DOHH2 (cell line): ENCODE data around the gene TRHDE.

Experiments
- H3F3A ChIP-seq: fragments of 200-600 bp; sonication (generic), shearing (Covaris generic); 2 replicates; pipeline ENCODE4 v1.6.0; 2016; ENCODE audit warnings: antibody characterized with exemption, mild to moderate bottlenecking; ENCODE audit not compliant: control insufficient read depth, insufficient read depth
- H3K27ac ChIP-seq: fragments of 200-600 bp; sonication (generic); 2 replicates; pipeline ENCODE4 v1.5.1; 2014; ENCODE audit warnings: low read depth, mild to moderate bottlenecking, low read length, moderate library complexity
- H3K27me3 ChIP-seq: fragments of 200-600 bp; sonication (generic); 2 replicates; pipeline ENCODE4 v1.6.1; 2014; ENCODE audit warnings: mild to moderate bottlenecking, low read length, mixed read lengths; ENCODE audit not compliant: control insufficient read depth
- H3K36me3 ChIP-seq: fragments of 200-600 bp; sonication (generic); 2 replicates; pipeline ENCODE4 v1.6.1; 2014; ENCODE audit warnings: mild to moderate bottlenecking, low read length, moderate library complexity, mixed read lengths; ENCODE audit not compliant: control insufficient read depth
- H3K4me1 ChIP-seq: fragments of 200-600 bp; sonication (generic); 2 replicates; pipeline ENCODE4 v1.6.1; 2014; ENCODE audit warnings: mild to moderate bottlenecking, low read length, mixed read lengths; ENCODE audit not compliant: control insufficient read depth
- H3K4me2 ChIP-seq: fragments of 200-600 bp; sonication (generic); 2 replicates; pipeline ENCODE4 v1.6.0; 2014; ENCODE audit warnings: mild to moderate bottlenecking, low read length, moderate library complexity
- H3K4me3 ChIP-seq: fragments of 200-600 bp; sonication (generic); 2 replicates; pipeline ENCODE4 v1.5.1; 2014; ENCODE audit warnings: mild to moderate bottlenecking, low read length, mixed read lengths
- H3K79me2 ChIP-seq: fragments of 200-600 bp; sonication (generic); 2 replicates; pipeline ENCODE4 v1.6.1; 2014; ENCODE audit warnings: mild to moderate bottlenecking, low read length, mixed read lengths; ENCODE audit not compliant: control insufficient read depth
- H3K9me2 ChIP-seq: fragments of 200-600 bp; sonication (generic); replicated peaks from 2 replicates; pipeline ENCODE4 v1.6.1; 2014; ENCODE audit warnings: mild to moderate bottlenecking, low read length, mixed read lengths; ENCODE audit not compliant: control insufficient read depth
- H3K9me3 ChIP-seq: fragments of 200-600 bp; sonication (generic); 2 replicates; pipeline ENCODE4 v1.6.1; 2014; ENCODE audit warnings: antibody characterized with exemption, low read length, mixed read lengths; ENCODE audit not compliant: control insufficient read depth, insufficient read depth
- H4K20me1 ChIP-seq: fragments of 200-600 bp; sonication (generic); 2 replicates; pipeline ENCODE4 v1.6.0; 2014; ENCODE audit warnings: low read depth, mild to moderate bottlenecking, antibody characterized with exemption, low read length, moderate library complexity; ENCODE audit not compliant: control insufficient read depth, insufficient read depth
- EZH2phosphoT487 ChIP-seq: fragments of 200-600 bp; sonication (generic); IDR thresholded peaks from 2 replicates; pipeline ENCODE4 v1.6.1; 2017; ENCODE audit warnings: borderline replicate concordance, mild to moderate bottlenecking, antibody characterized with exemption, low read length, moderate library complexity, mixed read lengths
- TF ChIP-seq, protein P1 (sequence below): fragments of 200-600 bp; sonication (generic); IDR thresholded peaks from one replicate; pipeline ENCODE4 v1.5.1; 2014; ENCODE audit warnings: antibody characterized with exemption, mild to moderate bottlenecking, low read depth, low read length; ENCODE audit not compliant: poor library complexity, severe bottlenecking

Gene TRHDE

DNA sequence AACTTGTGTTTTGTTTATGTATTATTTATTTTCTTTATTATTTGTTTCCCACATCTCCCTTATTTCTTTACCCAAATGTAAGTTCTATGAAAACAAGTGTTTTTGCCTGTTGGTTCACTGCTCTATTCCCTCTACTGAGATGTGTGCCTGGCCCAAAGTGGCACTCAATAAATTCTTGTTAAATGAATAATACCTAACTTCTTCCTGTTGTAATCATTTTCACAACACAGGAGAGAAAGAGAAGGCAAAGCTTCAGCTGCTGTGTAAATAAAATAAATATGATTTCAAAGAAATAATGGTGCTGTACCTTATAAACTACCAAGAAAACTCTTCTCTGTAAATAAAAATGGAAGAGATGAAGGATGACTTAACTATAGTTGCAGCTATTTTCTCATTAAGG is 116.2 kb downstream of the TRHDE start:
- no peaks in the 10 kb centered on the region for H3K9me2 ChIP-seq
- H3K4me3 ChIP-seq: no peak overlapping the region
- no peaks in the 10 kb centered on the region for H3F3A ChIP-seq
- H3K79me2 ChIP-seq: no peaks in the 10 kb centered on the region
- H3K27me3 ChIP-seq: no peaks in the 10 kb centered on the region
- H3K4me1 ChIP-seq: no peaks in the 10 kb centered on the region
- H3K9me3 ChIP-seq: no peaks in the 10 kb centered on the region
- no peak overlapping the region for H3K27ac ChIP-seq
- H4K20me1 ChIP-seq: no peaks in the 10 kb centered on the region
- H3K4me2 ChIP-seq: no peak overlapping the region
- TF ChIP-seq, protein P1, sequence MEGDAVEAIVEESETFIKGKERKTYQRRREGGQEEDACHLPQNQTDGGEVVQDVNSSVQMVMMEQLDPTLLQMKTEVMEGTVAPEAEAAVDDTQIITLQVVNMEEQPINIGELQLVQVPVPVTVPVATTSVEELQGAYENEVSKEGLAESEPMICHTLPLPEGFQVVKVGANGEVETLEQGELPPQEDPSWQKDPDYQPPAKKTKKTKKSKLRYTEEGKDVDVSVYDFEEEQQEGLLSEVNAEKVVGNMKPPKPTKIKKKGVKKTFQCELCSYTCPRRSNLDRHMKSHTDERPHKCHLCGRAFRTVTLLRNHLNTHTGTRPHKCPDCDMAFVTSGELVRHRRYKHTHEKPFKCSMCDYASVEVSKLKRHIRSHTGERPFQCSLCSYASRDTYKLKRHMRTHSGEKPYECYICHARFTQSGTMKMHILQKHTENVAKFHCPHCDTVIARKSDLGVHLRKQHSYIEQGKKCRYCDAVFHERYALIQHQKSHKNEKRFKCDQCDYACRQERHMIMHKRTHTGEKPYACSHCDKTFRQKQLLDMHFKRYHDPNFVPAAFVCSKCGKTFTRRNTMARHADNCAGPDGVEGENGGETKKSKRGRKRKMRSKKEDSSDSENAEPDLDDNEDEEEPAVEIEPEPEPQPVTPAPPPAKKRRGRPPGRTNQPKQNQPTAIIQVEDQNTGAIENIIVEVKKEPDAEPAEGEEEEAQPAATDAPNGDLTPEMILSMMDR: no peak
- TF ChIP-seq EZH2phosphoT487: no peak
- H3K36me3 ChIP-seq: no peaks in the 10 kb centered on the region

DNA sequence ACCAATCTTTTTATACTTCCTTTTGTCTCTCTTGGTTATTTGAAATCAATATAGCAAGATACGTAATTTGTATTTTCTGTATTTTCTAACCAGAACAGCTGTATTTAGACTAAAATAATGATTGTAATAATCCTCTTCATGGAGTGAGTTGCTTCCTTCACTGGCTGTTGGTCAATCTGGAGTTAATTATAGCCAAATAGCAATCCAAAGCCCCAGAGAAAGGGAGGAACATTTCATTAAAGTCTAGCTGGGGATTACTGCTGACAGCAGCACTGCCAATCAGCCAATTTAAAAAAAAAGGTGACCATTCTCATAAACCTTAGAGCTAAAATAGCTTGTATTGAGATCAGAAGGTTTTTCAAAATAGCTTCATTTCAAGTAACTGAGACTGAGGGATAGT is 118.0 kb downstream of the TRHDE start:
- Histone ChIP-seq H3K9me3 (no peaks in the 10 kb centered on the region), H3K4me3 (no peak overlapping the region), H3F3A (no peaks in the 10 kb centered on the region), H3K27me3 (no peaks in the 10 kb centered on the region), H3K4me1 (no peaks in the 10 kb centered on the region), H3K4me2 (no peak overlapping the region), H3K36me3 (no peaks in the 10 kb centered on the region), H4K20me1 (no peaks in the 10 kb centered on the region), H3K27ac (no peak overlapping the region), H3K79me2 (no peaks in the 10 kb centered on the region), H3K9me2 (no peaks in the 10 kb centered on the region)
- TF ChIP-seq, protein P1: no peak
- no peak for TF ChIP-seq EZH2phosphoT487

DNA sequence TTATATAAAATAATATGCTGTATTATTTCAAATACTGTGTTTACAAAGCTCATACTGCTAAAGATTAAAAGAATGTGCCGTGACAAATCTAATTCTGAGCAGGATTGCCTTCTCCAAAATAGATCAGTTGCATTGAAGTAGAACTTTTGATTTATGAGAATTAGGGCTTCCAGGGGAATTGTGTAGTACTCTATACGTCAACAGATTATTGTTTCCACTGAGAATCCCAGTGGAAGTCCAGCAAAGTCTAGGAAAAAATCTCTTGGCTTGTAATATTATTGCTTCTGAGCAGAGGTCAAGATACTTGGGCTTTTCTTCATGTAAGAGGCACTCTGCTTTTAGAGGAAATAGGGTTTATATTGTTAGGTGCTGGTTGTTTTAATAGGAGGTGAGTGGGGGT is 133.9 kb downstream of the TRHDE start:
- Histone ChIP-seq H3K9me2 (no peaks in the 10 kb centered on the region), H3K27ac (no peak overlapping the region), H4K20me1 (no peaks in the 10 kb centered on the region), H3K4me3 (no peak overlapping the region), H3K36me3 (no peaks in the 10 kb centered on the region), H3K9me3 (no peaks in the 10 kb centered on the region), H3F3A (no peaks in the 10 kb centered on the region), H3K27me3 (no peaks in the 10 kb centered on the region), H3K4me1 (no peaks in the 10 kb centered on the region), H3K79me2 (no peaks in the 10 kb centered on the region), H3K4me2 (no peak overlapping the region)
- TF ChIP-seq, protein P1: no peak
- no peak for TF ChIP-seq EZH2phosphoT487

DNA sequence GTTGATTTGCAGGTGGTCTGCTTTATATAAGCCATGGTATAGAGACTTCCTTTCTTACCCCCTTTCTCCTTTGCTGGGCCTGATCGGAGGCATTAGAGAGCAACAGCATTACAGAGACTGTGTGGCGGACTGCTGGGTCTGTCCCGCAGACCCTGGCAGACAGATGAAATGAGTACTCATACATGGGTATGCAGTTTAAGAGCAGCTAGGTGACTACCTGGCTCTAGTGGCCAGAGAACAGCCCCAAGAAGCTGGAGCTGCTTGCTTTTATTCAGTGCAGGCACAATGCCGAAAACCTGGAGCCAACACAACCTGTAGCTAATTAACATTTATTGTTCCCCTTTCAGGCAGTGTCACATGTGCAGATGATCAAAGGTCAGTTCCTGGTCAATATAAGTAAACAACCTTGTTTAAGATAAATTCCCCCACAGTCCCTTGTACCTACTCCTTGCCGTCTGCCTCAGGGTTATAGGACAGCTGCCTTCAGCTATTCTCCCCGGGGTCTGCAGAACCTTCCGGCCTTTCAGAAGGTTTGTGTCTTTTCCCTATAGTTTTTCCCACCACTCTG is 160.0 kb downstream of the TRHDE start:
- Histone ChIP-seq H3K4me2 (no peak overlapping the region), H3K27ac (no peak overlapping the region), H3F3A (no peaks in the 10 kb centered on the region), H3K9me3 (no peaks in the 10 kb centered on the region), H3K4me1 (no peaks in the 10 kb centered on the region), H3K27me3 (no peaks in the 10 kb centered on the region), H3K36me3 (no peaks in the 10 kb centered on the region), H3K9me2 (no peaks in the 10 kb centered on the region), H3K4me3 (no peak overlapping the region), H4K20me1 (no peaks in the 10 kb centered on the region), H3K79me2 (no peaks in the 10 kb centered on the region)
- TF ChIP-seq, protein P1: no peak
- no peak for TF ChIP-seq EZH2phosphoT487
